Kidney (tissue), 14 donors: ENCODE results near the gene SLC2A10. TPM values are rescaled to one million over a fixed set of nuclear protein-coding genes. Genes with fewer than 3 reads are reported as not detected.
A peak's percentile ranks its signal among the peaks of the same experiment; 100 is the strongest.
"Not testable (repeated sequence)": the region's sequence is repeated elsewhere in the genome, so short reads cannot be mapped to it uniquely, and the experiment has no call there.

Experiments used
- DNase-seq, 5 donors: peaks; one replicate each; pipeline ENCODE4 v3.0.0-alpha.2; 2013 to 2020
- FAIRE-seq: peaks from 2 replicates; lab custom pipeline; 2012; peaks lifted over from hg19 to GRCh38; lab: Jason Lieb, UNC
- H3K27ac ChIP-seq, 2 donors: one replicate each; pipeline ENCODE4 v1.7.0; 2013; ENCODE audit warnings: low read depth in 2 of 2, low read length in 2 of 2, inconsistent platforms in 1 of 2
- H3K27me3 ChIP-seq: one replicate; pipeline ENCODE4 v1.7.1; 2013; ENCODE audit warnings: low read length, inconsistent platforms; ENCODE audit not compliant: control insufficient read depth, insufficient read depth
- H3K36me3 ChIP-seq, 3 donors: one replicate each; pipeline versions ENCODE4 v1.7.0 to v1.7.1; 2013; ENCODE audit warnings: low read length in 3 of 3, control low read depth in 1 of 3, inconsistent platforms in 1 of 3; ENCODE audit not compliant: insufficient read depth in 3 of 3, control insufficient read depth in 2 of 3
- H3K4me1 ChIP-seq, 3 donors: one replicate each; pipeline versions ENCODE4 v1.7.0 to v1.7.1; 2013; ENCODE audit warnings: low read length in 3 of 3, inconsistent platforms in 1 of 3, low read depth in 1 of 3; ENCODE audit not compliant: control insufficient read depth in 2 of 3, insufficient read depth in 2 of 3
- H3K4me3 ChIP-seq, 3 donors: one replicate each; pipeline versions ENCODE4 v1.7.0 to v1.8.1; 2013; ENCODE audit warnings: low read length in 3 of 3, control low read depth in 1 of 3, inconsistent platforms in 1 of 3
- H3K9ac ChIP-seq, 3 donors: one replicate each; pipeline versions ENCODE4 v1.7.0 to v1.7.1; 2013; ENCODE audit warnings: low read length in 3 of 3, control low read depth in 1 of 3, inconsistent platforms in 1 of 3
- H3K9me3 ChIP-seq, 3 donors: one replicate each; pipeline versions ENCODE4 v1.7.0 to v1.7.1; 2013; ENCODE audit warnings: low read length in 3 of 3, control low read depth in 1 of 3, inconsistent platforms in 1 of 3; ENCODE audit not compliant: control insufficient read depth in 2 of 3, insufficient read depth in 1 of 3
- CTCF ChIP-seq: IDR thresholded peaks from 3 replicates; pipeline ENCODE4 v1.5.1; 2012; ENCODE audit warnings: mild to moderate bottlenecking, moderate library complexity, borderline replicate concordance; ENCODE audit not compliant: insufficient read depth; ENCODE audit errors: extremely low read depth
- intact Hi-C: fragments of 100-400 bp; cut with DNase I; formaldehyde crosslinking; loops from one replicate; pipeline ENCODE4 v1.11.1; 2022
- polyA plus RNA-seq: library from polyadenylated mRNA; stranded (reverse); fragments of 350-450 nt; fragmentation: Illumina TruSeq; extraction: RNeasy Lipid Tissue Mini Kit (QIAGEN cat#74804); gene quantifications from one replicate; pipeline ENCODE4 v1.2.3, GENCODE V29; 2014; ENCODE audit warnings: low read depth, low replicate concordance; ENCODE audit not compliant: insufficient read depth
- total RNA-seq: library from RNA; stranded (reverse); fragmentation: NEBNext Ultra II Directional; extraction: Animal tissue kit (Norgen Biotek cat#: 25700); gene quantifications from one replicate; pipeline ENCODE4 v1.2.1, GENCODE V29; 2021
- donor health status: control.
- donor health status: control.
- donor health status: control.
- donor health status: control.
- donor health status: control.
- donor health status: DM: yes; HTN: yes; CAD: no.
- donor health status: Normal renal cell carcinoma (clear cell type).

SLC2A10 gene
- total and polyA plus RNA-seq, 2 donors from 2014 or later = 3.7 to 7.1 TPM

- no peak for TF ChIP-seq CTCF
- Histone ChIP-seq H3K4me3 (no peak overlapping the region), H3K36me3 (no peaks in the 10 kb centered on the region), H3K27ac (no peak overlapping the region), H3K9ac (no peak overlapping the region), H3K27me3 (no peaks in the 10 kb centered on the region), H3K4me1 (no peaks in the 10 kb centered on the region), H3K9me3 (peaks cover 0 to 15% (median 5%) of the 10 kb centered on the region in 3 donors)
- DNase-seq = peak in 1 of 5 donors; percentile 56
- intact Hi-C loops = loop anchor here (5.0 kb wide), 1 partner anchor 152 kb away; no protein-coding TSS in a partner anchor
- FAIRE-seq = no peak
These were observed 35.0 kb upstream of the SLC2A10 start for GRCh38 chr20:46674253-46675083.

GRCh38 chr20:46676649-46677316 lies 32.7 kb upstream of the SLC2A10 start:
- not testable (repeated sequence) for H3K4me3 ChIP-seq, H3K27ac ChIP-seq, H3K27me3 ChIP-seq, DNase-seq, H3K9ac ChIP-seq, H3K36me3 ChIP-seq, H3K4me1 ChIP-seq, FAIRE-seq, H3K9me3 ChIP-seq
- intact Hi-C loops = loop anchor here (5.0 kb wide), 1 partner anchor 154 kb away; no protein-coding TSS in a partner anchor

GRCh38 chr20:46677608-46678007 lies 31.8 kb upstream of the SLC2A10 start:
- no peaks in the 10 kb centered on the region for H3K36me3 ChIP-seq
- intact Hi-C loops = loop anchor here (5.0 kb wide), 1 partner anchor 155 kb away; no protein-coding TSS in a partner anchor
- no peak for TF ChIP-seq CTCF
- peaks cover 0 to 3% (median 0%) of the 10 kb centered on the region in 3 donors for H3K9me3 ChIP-seq
- no peaks in the 10 kb centered on the region for H3K27me3 ChIP-seq
- peaks cover 0 to 5% (median 2%) of the 10 kb centered on the region in 3 donors for H3K4me1 ChIP-seq
- H3K4me3 ChIP-seq = no peak overlapping the region
- FAIRE-seq = no peak
- DNase-seq = no peak
- no peak overlapping the region for H3K9ac ChIP-seq
- no peak overlapping the region for H3K27ac ChIP-seq

GRCh38 chr20:46678516-46678915 lies 30.9 kb upstream of the SLC2A10 start:
- H3K27ac ChIP-seq = no peak overlapping the region
- no peaks in the 10 kb centered on the region for H3K27me3 ChIP-seq
- H3K9me3 ChIP-seq = no peaks in the 10 kb centered on the region
- peaks cover 1 to 5% (median 2%) of the 10 kb centered on the region in 3 donors for H3K4me1 ChIP-seq
- H3K4me3 ChIP-seq = no peak overlapping the region
- H3K9ac ChIP-seq = no peak overlapping the region
- FAIRE-seq (no peak), DNase-seq (no peak)
- intact Hi-C loops = loop anchor here (5.0 kb wide), 1 partner anchor 156 kb away; no protein-coding TSS in a partner anchor
- no peak for TF ChIP-seq CTCF
- H3K36me3 ChIP-seq = no peaks in the 10 kb centered on the region
